Measurements from ENCODE around the gene LMBR1.

DNA sequence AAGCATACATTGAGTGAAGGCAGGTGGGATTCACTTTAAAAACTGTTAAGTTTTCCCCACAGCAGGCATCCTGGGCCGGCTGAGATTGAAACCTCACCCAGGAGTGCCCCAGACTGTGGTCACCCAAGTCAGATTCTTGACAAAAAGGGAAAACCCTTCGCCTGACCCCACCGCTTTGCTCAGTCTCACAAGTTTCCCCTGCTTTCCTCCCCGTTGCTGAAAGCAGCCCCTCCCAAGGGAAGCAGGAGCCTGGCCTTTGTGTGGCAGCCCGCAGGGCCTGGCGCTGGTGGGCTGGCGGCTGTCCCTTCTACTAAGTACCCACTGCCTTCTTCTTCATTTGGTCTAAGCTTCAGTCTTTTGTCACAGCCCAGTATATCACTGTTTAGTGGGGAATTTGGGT lies 236.4 kb downstream of the LMBR1 start:
- TF ChIP-seq, protein P1, sequence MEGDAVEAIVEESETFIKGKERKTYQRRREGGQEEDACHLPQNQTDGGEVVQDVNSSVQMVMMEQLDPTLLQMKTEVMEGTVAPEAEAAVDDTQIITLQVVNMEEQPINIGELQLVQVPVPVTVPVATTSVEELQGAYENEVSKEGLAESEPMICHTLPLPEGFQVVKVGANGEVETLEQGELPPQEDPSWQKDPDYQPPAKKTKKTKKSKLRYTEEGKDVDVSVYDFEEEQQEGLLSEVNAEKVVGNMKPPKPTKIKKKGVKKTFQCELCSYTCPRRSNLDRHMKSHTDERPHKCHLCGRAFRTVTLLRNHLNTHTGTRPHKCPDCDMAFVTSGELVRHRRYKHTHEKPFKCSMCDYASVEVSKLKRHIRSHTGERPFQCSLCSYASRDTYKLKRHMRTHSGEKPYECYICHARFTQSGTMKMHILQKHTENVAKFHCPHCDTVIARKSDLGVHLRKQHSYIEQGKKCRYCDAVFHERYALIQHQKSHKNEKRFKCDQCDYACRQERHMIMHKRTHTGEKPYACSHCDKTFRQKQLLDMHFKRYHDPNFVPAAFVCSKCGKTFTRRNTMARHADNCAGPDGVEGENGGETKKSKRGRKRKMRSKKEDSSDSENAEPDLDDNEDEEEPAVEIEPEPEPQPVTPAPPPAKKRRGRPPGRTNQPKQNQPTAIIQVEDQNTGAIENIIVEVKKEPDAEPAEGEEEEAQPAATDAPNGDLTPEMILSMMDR (IDR thresholded peaks at IDR 0.05; ENCODE audit: insufficient read depth, low read length, poor library complexity, severe bottlenecking), result no peak
- TF ChIP-seq EZH2phosphoT487 (conservative IDR thresholded peaks at IDR 0.05; ENCODE audit: low read length), result no peak
